Measurements from ENCODE around the gene CYP3A5.
"Not testable (repeated sequence)": the region's sequence is repeated elsewhere in the genome, so short reads cannot be mapped to it uniquely, and the experiment has no call there.

Gene CYP3A5

DNA sequence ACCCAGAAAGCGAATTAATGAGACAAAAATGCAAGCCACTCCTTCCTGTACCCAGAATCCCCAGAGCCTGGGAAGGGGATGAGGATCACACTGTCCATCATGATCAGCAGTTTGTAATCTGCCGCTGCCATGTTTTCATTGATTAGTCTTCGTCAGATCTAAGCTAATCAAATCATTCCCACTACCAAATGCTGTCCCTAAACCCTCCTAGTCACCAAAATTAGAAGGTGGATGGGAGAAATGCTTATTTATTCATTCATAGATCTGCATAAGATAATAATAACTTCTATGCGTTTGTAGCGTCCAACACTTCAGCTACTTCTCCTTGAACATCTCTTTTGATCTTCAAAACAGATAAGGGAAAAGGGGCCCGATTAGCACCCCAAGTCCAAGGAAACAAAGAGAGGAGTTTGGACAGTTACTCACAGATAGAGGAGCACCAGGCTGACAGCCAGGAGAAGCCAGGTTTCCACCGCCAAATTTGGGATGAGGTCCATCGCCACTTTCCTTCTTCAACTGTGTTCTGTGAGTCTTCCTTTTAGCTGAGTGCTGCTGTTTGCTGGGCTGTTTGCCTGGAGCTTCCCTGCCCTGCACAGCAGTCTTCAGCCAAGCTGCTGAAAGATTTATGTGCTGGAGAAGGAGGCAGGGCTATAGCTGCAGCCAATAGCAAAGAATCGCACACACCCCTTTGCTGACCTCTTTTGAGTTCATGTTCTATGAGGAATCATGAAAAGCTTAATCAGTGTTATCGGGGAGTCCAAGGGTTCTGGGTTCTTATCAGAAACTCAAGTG, at the start of gene CYP3A5:
TSS of gene CYP3A5 (minus strand) at position 597 of the 792 bp plus-strand sequence. CDS start at position 497, 100 bp downstream.
- DNase-seq, result no peak

- no peak for DNase-seq
Observed at GRCh38 chr7:99728615-99729014, 48.8 kb upstream of the CYP3A5 start.

GRCh38 chr7:99723201-99723600, 43.4 kb upstream of the CYP3A5 start:
- not testable (repeated sequence) for DNase-seq

GRCh38 chr7:99720800-99721595, 41.2 kb upstream of the CYP3A5 start:
- no peak for DNase-seq

- no peak for DNase-seq
Observed at GRCh38 chr7:99719996-99720769, 40.4 kb upstream of the CYP3A5 start.

GRCh38 chr7:99713995-99714570, 34.3 kb upstream of the CYP3A5 start:
- no peak for DNase-seq

- no peak for DNase-seq
Observed at GRCh38 chr7:99709838-99710578, 30.2 kb upstream of the CYP3A5 start.

- DNase-seq, result no peak
Observed at GRCh38 chr7:99709260-99709659, 29.5 kb upstream of the CYP3A5 start.

DNA sequence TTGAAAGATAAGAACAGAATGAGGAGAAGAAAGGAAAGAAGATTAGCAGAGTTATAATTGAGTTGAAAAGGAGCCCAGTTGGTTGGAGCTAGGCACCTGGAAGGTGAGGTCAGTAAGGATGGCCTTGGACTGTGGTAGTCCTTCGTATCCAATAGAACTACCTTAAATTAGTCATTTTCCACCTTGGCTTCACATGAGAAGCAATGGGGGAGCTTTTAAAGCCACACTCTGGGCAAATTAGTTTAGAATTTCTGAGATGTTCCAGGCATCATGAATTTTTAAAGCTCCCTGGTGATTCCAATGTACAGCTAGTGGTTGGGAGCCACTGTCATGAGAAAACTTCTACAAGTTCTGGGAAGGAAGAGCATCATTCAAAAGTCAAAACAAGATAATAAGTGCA, 27.3 kb upstream of the CYP3A5 start:
- no peak for DNase-seq

GRCh38 chr7:99699946-99700345, 20.1 kb upstream of the CYP3A5 start:
- DNase-seq, result no peak

DNA sequence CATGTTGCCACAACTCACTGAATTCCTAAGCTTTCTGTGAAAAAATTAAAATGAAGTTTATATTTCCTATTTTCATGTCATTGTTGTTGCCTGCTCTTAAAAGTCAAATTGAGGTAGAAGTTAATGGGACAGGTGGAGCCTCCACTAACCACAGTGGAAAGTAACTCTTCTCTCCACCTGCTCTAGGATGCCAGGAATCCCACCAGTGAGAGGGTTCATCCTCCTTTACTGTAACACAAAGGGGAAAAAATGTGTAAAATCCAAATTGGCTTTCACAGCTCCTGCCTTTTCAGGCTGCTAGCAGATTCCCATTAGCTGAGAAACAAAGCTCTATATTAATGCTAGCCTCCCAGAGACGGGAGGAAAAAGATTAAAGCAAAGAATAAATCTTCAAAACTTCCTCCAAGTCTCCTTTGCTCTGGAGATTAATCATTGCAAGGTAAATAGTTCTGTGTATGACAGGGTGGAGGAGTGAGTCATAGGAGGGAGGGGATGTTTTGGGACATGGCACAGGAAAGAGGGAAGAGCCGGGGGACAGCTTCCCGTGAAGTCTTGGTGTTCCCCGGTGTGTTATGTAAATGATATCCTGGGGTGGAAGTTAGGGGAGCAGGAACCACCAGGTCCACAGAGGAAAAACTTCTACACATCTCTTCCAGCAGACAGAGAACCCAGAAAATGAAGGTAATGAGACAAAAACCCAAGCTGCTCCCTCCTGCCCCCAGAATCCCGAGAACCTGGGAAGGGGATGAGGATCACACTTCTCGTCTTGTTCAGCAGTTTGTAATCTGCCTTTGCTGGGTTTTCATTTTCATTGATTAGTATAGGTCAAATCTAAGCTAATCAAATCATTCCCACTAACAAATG, 19.3 kb upstream of the CYP3A5 start:
- DNase-seq, result not testable (repeated sequence)

- DNase-seq, result no peak
Observed at GRCh38 chr7:99694912-99695304, 15.1 kb upstream of the CYP3A5 start.

DNA sequence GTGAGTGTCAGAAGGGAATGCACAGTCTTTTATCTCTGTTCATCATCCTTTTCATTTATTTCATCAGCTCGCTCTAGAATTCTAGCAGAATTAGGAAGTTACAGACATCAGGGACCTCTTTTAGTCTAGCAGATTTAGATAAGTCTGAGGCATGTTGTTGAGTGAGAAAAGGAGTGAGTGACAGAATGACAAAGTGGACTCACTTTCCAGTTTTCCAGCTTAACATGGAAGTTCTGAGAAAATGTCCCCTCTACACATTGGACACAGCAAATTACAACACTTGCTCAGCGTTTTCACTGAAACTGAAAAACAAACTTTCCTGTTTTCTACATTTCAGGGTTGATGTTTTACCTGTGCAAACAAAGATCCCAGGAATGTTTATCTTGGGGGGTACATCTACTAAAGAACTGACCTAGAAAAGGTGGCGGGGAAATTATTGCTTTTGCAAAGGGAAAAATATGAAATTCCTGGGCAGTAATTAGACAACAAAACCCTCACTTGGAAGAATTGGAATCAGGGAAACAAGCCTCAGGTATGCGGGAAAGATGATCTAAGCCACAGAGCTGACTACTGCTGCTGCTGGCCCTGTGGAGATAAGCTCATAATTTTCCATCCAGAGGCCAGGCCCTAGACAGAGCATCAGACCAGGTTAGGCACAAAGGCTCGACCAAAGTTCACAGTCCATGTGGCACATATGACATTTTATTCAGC, 14.6 kb upstream of the CYP3A5 start:
- no peak for DNase-seq

- DNase-seq, result peak; percentile 35
Observed at GRCh38 chr7:99693427-99694200, 13.8 kb upstream of the CYP3A5 start.

- DNase-seq, result no peak
Observed at GRCh38 chr7:99693100-99693426, 13.3 kb upstream of the CYP3A5 start.

DNA sequence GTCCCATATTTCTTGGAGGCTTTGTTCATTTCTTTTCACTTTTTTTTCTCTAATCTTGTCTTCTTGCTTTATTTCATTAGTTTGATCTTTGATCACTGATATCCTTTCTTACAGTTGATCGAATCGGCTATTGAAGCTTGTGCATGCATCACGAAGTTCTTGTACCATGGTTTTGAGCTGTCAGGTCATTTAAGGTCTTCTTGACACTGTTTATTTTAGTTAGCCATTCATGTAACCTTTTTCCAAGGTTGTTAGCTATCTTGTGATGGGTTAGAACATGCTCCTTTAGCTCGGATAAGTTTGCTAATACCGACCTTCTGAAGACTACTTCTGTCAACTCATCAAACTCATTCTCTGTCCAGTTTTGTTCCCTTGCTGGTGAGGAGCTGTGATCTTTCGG, 12.8 kb upstream of the CYP3A5 start:
- DNase-seq, result not testable (repeated sequence)

DNA sequence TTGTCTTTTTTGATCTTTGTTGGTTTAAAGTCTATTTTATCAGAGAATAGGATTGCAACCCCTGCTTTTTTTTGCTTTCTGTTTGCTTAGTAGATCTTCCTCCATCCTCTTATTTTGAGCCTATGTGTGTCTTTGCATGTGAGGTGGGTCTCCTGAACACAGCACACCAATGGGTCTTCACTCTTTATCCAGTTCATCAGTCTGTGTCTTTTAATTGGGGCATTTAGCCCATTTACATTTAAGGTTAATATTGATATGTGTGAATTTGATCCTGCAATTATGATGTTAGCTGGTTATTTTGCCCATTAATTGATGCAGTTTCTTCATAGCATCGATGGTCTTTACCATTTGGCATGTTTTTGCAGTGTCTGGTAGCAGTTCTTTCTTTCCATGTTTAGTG, 11.9 kb upstream of the CYP3A5 start:
- DNase-seq, result not testable (repeated sequence)

GRCh38 chr7:99690918-99691317, 11.1 kb upstream of the CYP3A5 start:
- not testable (repeated sequence) for DNase-seq

DNA sequence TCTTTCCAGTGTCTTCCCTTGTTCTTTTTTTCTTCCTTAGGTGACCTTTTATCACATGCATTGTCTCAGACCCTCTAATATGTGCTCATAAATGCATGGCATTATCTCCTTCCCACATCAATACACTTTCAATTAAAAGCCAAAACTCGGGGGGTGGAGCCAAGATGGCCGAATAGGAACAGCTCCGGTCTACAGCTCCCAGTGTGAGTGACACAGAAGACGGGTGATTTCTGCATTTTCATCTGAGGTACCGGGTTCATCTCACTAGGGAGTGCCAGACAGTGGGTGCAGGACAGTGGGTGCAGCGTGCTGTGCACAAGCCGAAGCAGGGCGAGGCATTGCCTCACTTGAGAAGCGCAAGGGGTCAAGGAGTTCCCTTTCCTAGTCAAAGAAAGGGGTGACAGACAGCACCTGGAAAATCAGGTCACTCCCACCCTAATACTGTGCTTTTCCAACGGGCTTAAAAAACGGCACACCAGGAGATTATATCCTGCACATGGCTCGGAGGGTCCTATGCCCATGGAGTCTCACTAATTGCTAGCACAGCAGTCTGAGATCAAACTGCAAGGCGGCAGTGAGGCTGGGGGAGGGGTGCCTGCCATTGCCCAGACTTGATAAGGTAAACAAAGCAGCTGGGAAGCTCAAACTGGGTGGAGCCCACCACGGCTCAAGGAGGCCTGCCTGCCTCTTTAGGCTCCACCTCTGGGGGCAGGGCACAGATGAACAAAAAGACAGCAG, 6.2 kb upstream of the CYP3A5 start:
- DNase-seq, result not testable (repeated sequence)

All from NCI-H1105 (cell line).